Vagina (tissue), 2 donors: ENCODE results near the gene ACOT6.

Source experiments
- CTCF ChIP-seq, 3 experiments: fragments of 450-650 bp in 2 of 3; fragments of 200-600 bp in 1 of 3; sonication (generic) in 1 of 3; IDR thresholded peaks; one replicate each; pipeline ENCODE4 v1.5.1; 2017 to 2019; ENCODE audit warnings: antibody characterized with exemption in 3 of 3, mild to moderate bottlenecking in 2 of 3, moderate library complexity in 2 of 3
- POLR2A ChIP-seq, 2 donors: fragments of 450-650 bp; IDR thresholded peaks; one replicate each; pipeline ENCODE4 v1.6.1; 2017; ENCODE audit warnings: antibody characterized with exemption in 2 of 2, mild to moderate bottlenecking in 2 of 2, moderate library complexity in 2 of 2

GRCh38 chr14:73610687-73611086, 1.6 kb upstream of the ACOT6 start:
- TF ChIP-seq CTCF (IDR thresholded peaks at IDR 0.05) = no peak
- no peak for TF ChIP-seq POLR2A (IDR thresholded peaks at IDR 0.05)
